Measurements from ENCODE around the gene IRAK1BP1.

- TF ChIP-seq CTCF (conservative IDR thresholded peaks at IDR 0.05; ENCODE audit: low read depth, low read length): no peak
- TF ChIP-seq EZH2 (IDR thresholded peaks at IDR 0.05; ENCODE audit: borderline replicate concordance, low read depth, low read length, poor library complexity, severe bottlenecking): no peak
Observed at GRCh38 chr6:78917788-78918187, 50.4 kb downstream of the IRAK1BP1 start.

Measured in A673 (cell line).